EH (cell line): ENCODE results near the gene C1orf105.

Source experiments
- DNase-seq: peaks from one replicate; pipeline ENCODE4 v3.0.0-alpha.2; 2015; ENCODE audit warnings: low read depth

The C1orf105 gene

GRCh38 chr1:172397221-172397620, 23.3 kb upstream of the C1orf105 start:
- DNase-seq: peak; percentile 42

- DNase-seq: no peak
These were observed 22.9 kb upstream of the C1orf105 start for GRCh38 chr1:172397633-172398032.

- peak; percentile 36 for DNase-seq
These were observed 22.3 kb upstream of the C1orf105 start for GRCh38 chr1:172398193-172398592.

- peak; percentile 98 for DNase-seq
These were observed 21.3 kb upstream of the C1orf105 start for GRCh38 chr1:172398970-172399755.

GRCh38 chr1:172399756-172400721, 20.4 kb upstream of the C1orf105 start:
- no peak for DNase-seq

GRCh38 chr1:172400722-172401105, 19.8 kb upstream of the C1orf105 start:
- DNase-seq: no peak

- DNase-seq: no peak
These were observed 19.0 kb upstream of the C1orf105 start for GRCh38 chr1:172401477-172401876.

GRCh38 chr1:172401892-172402291, 18.6 kb upstream of the C1orf105 start:
- no peak for DNase-seq

GRCh38 chr1:172402878-172403569, 17.5 kb upstream of the C1orf105 start:
- no peak for DNase-seq

- DNase-seq: peak; percentile 54
These were observed 16.4 kb upstream of the C1orf105 start for GRCh38 chr1:172404121-172404520.

- peak; percentile 47 for DNase-seq
These were observed 14.6 kb upstream of the C1orf105 start for GRCh38 chr1:172405912-172406311.

GRCh38 chr1:172406968-172407367, 13.5 kb upstream of the C1orf105 start:
- no peak for DNase-seq

- peak; percentile 74 for DNase-seq
These were observed 11.5 kb upstream of the C1orf105 start for GRCh38 chr1:172408958-172409357.

- no peak for DNase-seq
These were observed 10.5 kb upstream of the C1orf105 start for GRCh38 chr1:172410027-172410426.

GRCh38 chr1:172411791-172412338, 8.6 kb upstream of the C1orf105 start:
- DNase-seq: no peak

- peak; percentile 85 for DNase-seq
These were observed 6.2 kb upstream of the C1orf105 start for GRCh38 chr1:172414331-172414730.

- no peak for DNase-seq
These were observed 3.9 kb upstream of the C1orf105 start for GRCh38 chr1:172416496-172417035.

- DNase-seq: no peak
These were observed 2.9 kb upstream of the C1orf105 start for GRCh38 chr1:172417557-172417956.

GRCh38 chr1:172421974-172422604, 1.6 kb downstream of the C1orf105 start:
- DNase-seq: no peak

GRCh38 chr1:172423336-172423735, 2.9 kb downstream of the C1orf105 start:
- no peak for DNase-seq

GRCh38 chr1:172425339-172425738, 4.9 kb downstream of the C1orf105 start:
- no peak for DNase-seq
